ENCODE data around the gene SRPK1. TPM values are rescaled to one million over a fixed set of nuclear protein-coding genes. Genes with fewer than 3 reads are reported as not detected.

The SRPK1 gene
- total RNA-seq: 100 to 1,000 TPM in 2 of 4 donors, 10 to 100 TPM in 2; 72.4 to 137 (median 112) TPM

GRCh38 chr6:35920793-35921732 is at the start of gene SRPK1:
Gene SRPK1 (minus strand): TSS chr6:35921098. CDS start chr6:35921056, 42 bp downstream.
- Histone ChIP-seq H3K27ac (peak within 1 kb of the TSS; percentile 82 to 86 (median 86)), H3K9me3 (no peaks in the 10 kb centered on the region), H3K27me3 (no peaks in the 10 kb centered on the region), H3K36me3 (no peaks in the 10 kb centered on the region), H3K4me1 (peaks cover 0 to 16% (median 4%) of the 10 kb centered on the region in 4 donors), H3K4me3 (peak within 1 kb of the TSS; percentile 75 to 96 (median 90))
- TF ChIP-seq CTCF (IDR thresholded peaks at IDR 0.05) (peak in 2 of 6 experiments; percentile 11 to 15), POLR2A (IDR thresholded peaks at IDR 0.05) (peak; percentile 49 to 79)
- peak; percentile 86 to 95 (median 95) for DNase-seq

- Histone ChIP-seq H3K36me3 (no peaks in the 10 kb centered on the region), H3K27me3 (no peaks in the 10 kb centered on the region), H3K4me3 (no peak overlapping the region), H3K4me1 (peaks cover 0 to 3% (median 0%) of the 10 kb centered on the region in 4 donors), H3K27ac (no peak overlapping the region), H3K9me3 (no peaks in the 10 kb centered on the region)
- DNase-seq: no peak
- TF ChIP-seq CTCF (IDR thresholded peaks at IDR 0.05): no peak
- no peak for TF ChIP-seq POLR2A (IDR thresholded peaks at IDR 0.05)
These were observed 49.3 kb upstream of the SRPK1 start for GRCh38 chr6:35970181-35970580.

- DNase-seq: no peak
- Histone ChIP-seq H3K36me3 (no peaks in the 10 kb centered on the region), H3K4me1 (peaks cover 0 to 3% (median 0%) of the 10 kb centered on the region in 4 donors), H3K4me3 (no peak overlapping the region), H3K9me3 (no peaks in the 10 kb centered on the region), H3K27me3 (no peaks in the 10 kb centered on the region), H3K27ac (no peak overlapping the region)
- TF ChIP-seq CTCF (IDR thresholded peaks at IDR 0.05) (no peak), POLR2A (IDR thresholded peaks at IDR 0.05) (no peak)
These were observed 48.7 kb upstream of the SRPK1 start for GRCh38 chr6:35969646-35970045.

GRCh38 chr6:35968821-35969220 is 47.9 kb upstream of the SRPK1 start:
- Histone ChIP-seq H3K27me3 (no peaks in the 10 kb centered on the region), H3K4me1 (peaks cover 0 to 3% (median 0%) of the 10 kb centered on the region in 4 donors), H3K4me3 (no peak overlapping the region), H3K36me3 (no peaks in the 10 kb centered on the region), H3K9me3 (no peaks in the 10 kb centered on the region), H3K27ac (no peak overlapping the region)
- no peak for DNase-seq
- TF ChIP-seq CTCF (IDR thresholded peaks at IDR 0.05) (no peak), POLR2A (IDR thresholded peaks at IDR 0.05) (no peak)

GRCh38 chr6:35967076-35967774 is 46.3 kb upstream of the SRPK1 start:
- no peak for DNase-seq
- no peaks in the 10 kb centered on the region for H3K27me3 ChIP-seq
- TF ChIP-seq POLR2A (IDR thresholded peaks at IDR 0.05): no peak
- TF ChIP-seq CTCF (IDR thresholded peaks at IDR 0.05): no peak
- H3K9me3 ChIP-seq: no peaks in the 10 kb centered on the region
- no peaks in the 10 kb centered on the region for H3K36me3 ChIP-seq
- no peaks in the 10 kb centered on the region for H3K4me1 ChIP-seq
- H3K27ac ChIP-seq: no peak overlapping the region
- no peak overlapping the region for H3K4me3 ChIP-seq

Data from Peyer's patch (tissue), 4 donors.